BE2C (cell line): ENCODE measurements around the gene C1D.

Source experiments
- DNase-seq: peaks from one replicate; pipeline ENCODE4 v3.0.0-alpha.2; 2020
- H3K27me3 ChIP-seq: fragments of 250-450 bp; sonication (Bioruptor Pico); 2 replicates; pipeline ENCODE4 v1.5.1; 2020; ENCODE audit warnings: mild to moderate bottlenecking
- H3K36me3 ChIP-seq: fragments of 250-450 bp; sonication (Bioruptor Pico); 2 replicates; pipeline ENCODE4 v1.5.1; 2020; ENCODE audit warnings: mild to moderate bottlenecking
- H3K4me1 ChIP-seq: fragments of 250-450 bp; sonication (Bioruptor Pico); 2 replicates; pipeline ENCODE4 v1.5.1; 2020
- H3K4me3 ChIP-seq: 2 replicates; pipeline ENCODE4 v1.5.1; 2011; ENCODE audit warnings: low read depth, low read length
- H3K9me3 ChIP-seq: fragments of 250-450 bp; sonication (Bioruptor Pico); 2 replicates; pipeline ENCODE4 v1.5.1; 2020
- TF ChIP-seq, protein P1 (sequence below): IDR thresholded peaks from 2 replicates; pipeline ENCODE4 v1.5.1; 2012; ENCODE audit warnings: mild to moderate bottlenecking, low read depth, low read length

The C1D gene

DNA sequence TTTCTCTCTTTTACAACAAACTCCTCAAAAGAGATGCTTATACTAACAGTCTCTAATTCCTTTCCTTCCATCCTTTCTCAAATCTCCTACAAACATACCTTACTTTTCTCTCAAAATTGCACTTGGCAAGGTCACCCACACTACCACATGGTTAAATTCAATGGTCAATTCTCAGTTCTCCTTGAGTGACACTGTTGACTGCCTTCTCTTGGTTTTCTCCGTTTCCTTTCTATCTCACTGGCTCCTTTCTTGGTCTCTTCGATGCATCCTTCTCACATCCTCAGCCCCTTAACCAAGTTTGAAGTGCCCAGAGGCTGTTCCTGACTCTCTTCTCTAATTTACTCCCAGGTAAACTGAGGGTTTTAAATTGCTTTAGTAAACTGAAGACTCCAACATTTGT is 12.5 kb downstream of the C1D start:
- H3K36me3 ChIP-seq, result no peaks in the 10 kb centered on the region
- no peaks in the 10 kb centered on the region for H3K27me3 ChIP-seq
- no peaks in the 10 kb centered on the region for H3K9me3 ChIP-seq
- TF ChIP-seq, protein P1, sequence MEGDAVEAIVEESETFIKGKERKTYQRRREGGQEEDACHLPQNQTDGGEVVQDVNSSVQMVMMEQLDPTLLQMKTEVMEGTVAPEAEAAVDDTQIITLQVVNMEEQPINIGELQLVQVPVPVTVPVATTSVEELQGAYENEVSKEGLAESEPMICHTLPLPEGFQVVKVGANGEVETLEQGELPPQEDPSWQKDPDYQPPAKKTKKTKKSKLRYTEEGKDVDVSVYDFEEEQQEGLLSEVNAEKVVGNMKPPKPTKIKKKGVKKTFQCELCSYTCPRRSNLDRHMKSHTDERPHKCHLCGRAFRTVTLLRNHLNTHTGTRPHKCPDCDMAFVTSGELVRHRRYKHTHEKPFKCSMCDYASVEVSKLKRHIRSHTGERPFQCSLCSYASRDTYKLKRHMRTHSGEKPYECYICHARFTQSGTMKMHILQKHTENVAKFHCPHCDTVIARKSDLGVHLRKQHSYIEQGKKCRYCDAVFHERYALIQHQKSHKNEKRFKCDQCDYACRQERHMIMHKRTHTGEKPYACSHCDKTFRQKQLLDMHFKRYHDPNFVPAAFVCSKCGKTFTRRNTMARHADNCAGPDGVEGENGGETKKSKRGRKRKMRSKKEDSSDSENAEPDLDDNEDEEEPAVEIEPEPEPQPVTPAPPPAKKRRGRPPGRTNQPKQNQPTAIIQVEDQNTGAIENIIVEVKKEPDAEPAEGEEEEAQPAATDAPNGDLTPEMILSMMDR, result no peak
- peaks cover 6% of the 10 kb centered on the region; the same call in 1 of the 2 replicates for H3K4me1 ChIP-seq
- no peak for DNase-seq
- H3K4me3 ChIP-seq, result no peak overlapping the region

DNA sequence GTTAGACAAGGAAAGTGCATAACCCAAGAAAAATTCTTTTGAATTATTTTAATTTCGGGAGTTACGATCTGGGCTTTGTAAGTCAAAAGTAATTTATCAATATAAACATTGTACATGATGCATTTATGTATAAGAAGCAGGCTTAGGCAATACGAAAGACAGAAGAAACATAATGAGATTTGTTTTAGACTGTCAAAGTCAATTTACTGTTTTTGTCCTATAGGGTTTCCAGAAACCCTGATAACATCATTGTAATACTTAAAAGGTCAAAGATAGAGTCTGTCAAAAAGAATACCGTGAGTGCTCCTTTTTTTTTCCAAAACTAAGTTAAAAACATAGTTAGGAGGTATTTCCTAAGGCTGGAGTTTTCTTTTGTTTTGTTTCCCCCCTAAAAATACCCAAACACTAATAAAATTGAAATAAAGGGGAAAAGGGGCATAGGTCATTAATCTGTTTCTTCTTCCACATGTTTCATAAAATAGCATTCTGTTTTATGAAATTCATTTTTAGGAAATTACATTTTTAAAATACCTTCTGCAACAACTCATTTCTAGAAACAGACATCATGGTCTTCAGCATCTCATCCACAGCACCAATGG is 16.1 kb downstream of the C1D start:
- TF ChIP-seq, protein P1, result no peak
- Histone ChIP-seq H3K27me3 (no peaks in the 10 kb centered on the region), H3K9me3 (no peaks in the 10 kb centered on the region), H3K4me3 (peak overlapping the region; percentile 25), H3K36me3 (no peaks in the 10 kb centered on the region), H3K4me1 (peaks cover 11% of the 10 kb centered on the region)
- DNase-seq, result no peak

DNA sequence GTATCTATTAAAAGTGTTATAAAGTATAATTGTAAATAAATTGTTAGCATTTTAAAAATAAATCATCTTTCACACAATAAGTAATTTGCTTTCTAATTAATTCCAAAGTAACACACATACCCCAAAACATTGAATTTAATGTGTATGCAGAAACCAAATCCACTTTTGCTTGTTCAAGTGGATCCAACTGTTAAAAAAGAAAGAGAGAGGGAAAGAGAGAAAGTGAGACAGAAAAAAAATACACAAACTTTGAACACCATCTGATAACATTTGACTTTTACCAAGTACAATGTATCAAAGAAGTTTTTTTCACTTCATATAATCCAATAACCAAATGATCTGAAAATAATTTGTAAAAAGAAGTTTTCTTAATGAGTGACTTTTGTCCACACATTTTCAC is 16.6 kb downstream of the C1D start:
- H3K9me3 ChIP-seq, result no peaks in the 10 kb centered on the region
- H3K27me3 ChIP-seq, result no peaks in the 10 kb centered on the region
- TF ChIP-seq, protein P1, result no peak
- DNase-seq, result no peak
- no peaks in the 10 kb centered on the region for H3K36me3 ChIP-seq
- peaks cover 11% of the 10 kb centered on the region for H3K4me1 ChIP-seq
- peak overlapping the region; percentile 25 for H3K4me3 ChIP-seq

DNA sequence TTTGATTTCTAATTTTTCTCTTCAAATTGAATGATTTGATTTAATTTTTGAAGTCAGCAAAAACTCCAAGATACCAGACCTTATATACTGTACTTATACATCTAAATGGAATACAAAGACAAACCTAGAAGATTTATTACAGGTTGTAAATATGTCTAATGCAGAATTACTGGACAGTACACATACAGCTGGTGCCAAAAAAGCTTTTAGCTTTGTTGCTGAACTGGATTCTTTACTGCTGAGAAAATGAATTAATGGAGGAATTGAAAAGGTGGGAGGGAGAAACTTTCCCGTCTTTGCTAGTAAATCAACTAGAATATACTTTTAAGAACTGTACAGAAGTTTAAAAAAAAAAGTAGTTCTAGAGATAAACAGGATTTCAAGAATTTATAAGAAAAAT is 17.5 kb downstream of the C1D start:
- no peaks in the 10 kb centered on the region for H3K27me3 ChIP-seq
- TF ChIP-seq, protein P1, result no peak
- peaks cover 11% of the 10 kb centered on the region for H3K4me1 ChIP-seq
- H3K9me3 ChIP-seq, result no peaks in the 10 kb centered on the region
- no peaks in the 10 kb centered on the region for H3K36me3 ChIP-seq
- DNase-seq, result peak; percentile 28
- H3K4me3 ChIP-seq, result no peak overlapping the region

DNA sequence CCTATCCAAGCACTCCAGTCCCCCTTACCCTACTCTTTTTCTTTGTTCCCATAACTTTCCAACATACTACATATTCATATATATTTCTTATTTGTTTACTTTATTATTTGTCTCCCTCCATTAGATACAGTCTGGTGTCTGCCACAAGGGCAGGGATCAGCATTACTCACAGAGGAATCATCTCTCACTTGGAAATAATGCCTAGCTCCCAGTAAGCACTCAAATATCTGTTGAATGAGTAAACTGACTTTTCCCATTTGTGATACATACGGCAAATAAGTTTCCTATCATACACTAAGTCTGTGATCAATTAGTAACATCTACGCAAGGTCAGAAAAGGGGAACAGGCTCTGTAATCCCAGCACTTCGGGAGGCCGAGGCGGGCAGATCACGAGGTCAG is 18.7 kb downstream of the C1D start:
- H3K9me3 ChIP-seq, result no peaks in the 10 kb centered on the region
- TF ChIP-seq, protein P1, result no peak
- H3K4me1 ChIP-seq, result peaks cover 11% of the 10 kb centered on the region
- no peak for DNase-seq
- H3K27me3 ChIP-seq, result no peaks in the 10 kb centered on the region
- H3K36me3 ChIP-seq, result no peaks in the 10 kb centered on the region
- no peak overlapping the region for H3K4me3 ChIP-seq

DNA sequence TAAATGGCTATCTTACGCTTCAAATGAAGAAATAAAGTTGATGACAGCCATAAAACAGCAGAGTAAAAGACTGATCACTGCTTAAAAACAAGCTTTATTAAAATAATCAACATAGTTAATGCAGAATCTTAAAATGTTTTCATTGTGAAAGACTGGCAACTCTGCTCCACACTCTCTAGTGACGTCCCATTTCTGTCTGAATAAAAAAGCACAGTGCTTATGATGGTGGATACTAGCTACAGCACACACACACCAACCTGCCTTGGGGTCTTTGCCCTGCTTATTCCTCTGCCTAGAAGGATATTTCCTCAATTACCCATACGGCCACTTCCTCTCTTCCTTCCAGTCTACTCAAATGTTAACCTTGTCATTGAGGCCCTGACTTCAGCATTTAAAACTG is 19.1 kb downstream of the C1D start:
- TF ChIP-seq, protein P1, result no peak
- H3K4me1 ChIP-seq, result peaks cover 11% of the 10 kb centered on the region
- no peak overlapping the region for H3K4me3 ChIP-seq
- no peaks in the 10 kb centered on the region for H3K9me3 ChIP-seq
- DNase-seq, result no peak
- H3K27me3 ChIP-seq, result no peaks in the 10 kb centered on the region
- H3K36me3 ChIP-seq, result no peaks in the 10 kb centered on the region
